GM18870 (cell line): Measurements from ENCODE around the gene NME7.
A peak's percentile ranks its signal among the peaks of the same experiment; 100 is the strongest.

Source experiments
- ATAC-seq: cut with Tn5 transposase; IDR thresholded peaks from one replicate; pipeline ENCODE4 v1.9.1; 2021; ENCODE audit warnings: moderate library complexity; ENCODE audit not compliant: unreplicated experiment

NME7 gene

DNA sequence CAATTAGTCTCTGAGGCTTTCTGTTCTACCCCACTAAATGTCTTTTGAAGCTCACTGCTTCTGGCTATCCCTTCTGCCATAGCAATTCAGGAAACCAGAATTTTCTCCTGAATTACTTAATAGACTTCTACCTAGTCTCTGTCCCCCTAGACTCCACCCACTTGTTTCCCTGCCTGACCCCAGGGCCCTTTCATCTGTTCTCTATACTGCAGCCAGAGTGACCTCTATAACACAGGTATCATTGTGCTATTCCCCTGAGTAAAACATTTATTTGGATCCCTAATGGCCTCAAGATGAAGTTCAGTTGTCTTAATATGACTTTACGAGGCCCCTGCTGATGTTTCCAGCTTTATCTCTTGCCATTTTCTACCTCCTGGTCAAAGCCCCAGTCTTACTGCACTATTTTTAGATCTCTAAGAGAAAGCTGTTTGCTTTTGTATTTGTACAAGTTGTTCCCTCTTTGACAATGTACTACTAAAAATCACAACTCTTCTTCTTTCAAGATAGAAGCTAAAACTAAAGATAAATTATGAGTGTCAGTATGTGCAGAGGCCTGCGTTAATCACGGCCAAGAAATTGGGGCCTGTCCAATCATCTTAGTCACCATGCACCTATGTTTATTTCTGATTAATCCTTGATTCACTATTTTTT lies 206.6 kb downstream of the NME7 start:
- ATAC-seq = no peak

DNA sequence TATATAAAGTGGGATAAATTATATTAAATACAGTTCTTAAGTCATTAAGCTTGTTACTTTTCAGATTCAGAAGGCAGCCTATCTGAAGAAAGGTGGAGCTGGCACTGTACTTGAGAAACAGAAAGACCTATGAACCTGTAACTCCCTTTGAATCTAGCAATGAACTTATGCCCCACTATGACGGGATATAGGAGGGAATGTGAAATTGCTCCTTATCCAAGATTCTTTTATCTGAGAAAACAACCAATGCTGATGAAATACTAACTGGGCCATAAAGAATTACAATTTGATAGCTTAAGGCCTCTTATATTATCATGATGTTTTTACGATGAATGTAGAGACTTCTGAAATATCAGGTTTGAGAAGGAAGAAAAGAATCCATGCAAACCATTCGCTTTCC lies 211.0 kb downstream of the NME7 start:
- no peak for ATAC-seq

DNA sequence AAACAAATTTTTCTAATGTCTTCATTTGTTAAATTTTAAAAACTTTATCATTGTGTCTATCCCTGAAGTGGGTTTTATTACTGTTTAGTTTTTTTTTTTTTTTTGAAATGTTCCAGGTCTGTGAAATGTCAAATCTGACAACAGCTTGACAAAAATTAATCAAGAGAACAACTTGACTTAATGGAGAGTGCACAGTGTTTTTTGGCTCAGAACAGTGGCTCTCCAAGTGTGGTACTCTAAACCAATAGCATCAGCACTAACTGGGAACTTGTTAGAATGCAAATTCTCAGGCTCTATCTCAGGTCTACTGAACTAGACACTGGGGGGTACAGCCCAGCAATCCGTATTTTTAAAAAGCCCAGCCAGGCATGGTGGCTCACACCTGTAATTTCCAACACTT lies 211.9 kb downstream of the NME7 start:
- ATAC-seq = no peak

DNA sequence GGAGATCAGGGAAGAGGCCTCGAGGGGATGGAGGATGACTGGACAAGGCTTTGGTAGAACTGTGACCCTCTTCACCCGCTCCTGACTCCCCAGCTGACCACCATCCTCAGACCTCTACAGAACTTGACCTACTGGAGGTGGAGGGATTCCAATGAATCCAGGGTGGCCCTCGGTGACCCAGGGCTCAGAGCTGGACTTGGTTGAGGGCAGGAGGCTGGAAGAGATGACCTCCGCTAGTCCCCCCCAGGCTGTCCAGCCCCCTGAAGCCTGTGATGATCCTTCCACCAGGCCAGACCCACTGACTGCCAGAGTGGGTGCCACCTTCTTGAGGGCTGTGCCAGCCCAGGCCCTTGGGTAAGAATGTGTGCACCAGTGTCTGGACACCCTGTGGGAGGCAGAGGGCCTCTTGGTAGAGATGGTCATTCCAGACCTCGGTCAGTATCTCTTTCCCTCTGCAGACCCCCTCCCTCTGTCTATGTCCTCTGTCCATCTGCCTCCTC lies 216.2 kb downstream of the NME7 start:
- ATAC-seq = no peak

DNA sequence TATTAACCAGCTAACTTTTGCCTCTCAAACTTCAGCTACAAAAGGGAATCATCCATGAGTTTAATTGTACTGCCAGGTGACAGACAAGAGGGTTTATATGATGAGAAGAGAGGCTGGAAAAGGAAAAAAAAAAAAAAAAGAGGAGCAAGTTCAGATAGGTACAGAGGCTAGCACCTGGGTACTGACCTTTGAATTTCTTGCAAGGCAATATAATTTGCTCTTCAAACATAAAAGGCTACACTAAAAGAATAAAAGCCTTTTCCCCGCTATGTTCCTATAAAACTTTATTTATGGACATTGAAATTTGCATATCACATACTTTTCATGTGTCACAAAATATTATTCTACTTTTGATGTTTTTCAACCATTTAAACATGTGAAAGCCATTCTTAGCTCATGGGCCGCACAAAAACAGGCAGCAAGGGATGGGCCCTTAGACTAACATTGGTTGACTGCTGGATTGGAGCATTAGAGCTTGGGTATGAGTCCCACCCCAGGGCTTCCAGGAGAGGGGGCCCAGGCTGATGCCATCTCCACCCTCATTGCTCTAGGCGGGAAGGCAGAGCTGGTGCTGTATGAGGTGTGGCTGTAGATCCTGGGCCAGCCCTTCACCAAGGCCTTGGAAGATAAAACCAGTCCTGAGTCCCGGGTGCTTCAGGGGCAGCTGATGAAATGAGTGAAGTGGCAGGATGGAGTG lies 216.8 kb downstream of the NME7 start:
- no peak for ATAC-seq

DNA sequence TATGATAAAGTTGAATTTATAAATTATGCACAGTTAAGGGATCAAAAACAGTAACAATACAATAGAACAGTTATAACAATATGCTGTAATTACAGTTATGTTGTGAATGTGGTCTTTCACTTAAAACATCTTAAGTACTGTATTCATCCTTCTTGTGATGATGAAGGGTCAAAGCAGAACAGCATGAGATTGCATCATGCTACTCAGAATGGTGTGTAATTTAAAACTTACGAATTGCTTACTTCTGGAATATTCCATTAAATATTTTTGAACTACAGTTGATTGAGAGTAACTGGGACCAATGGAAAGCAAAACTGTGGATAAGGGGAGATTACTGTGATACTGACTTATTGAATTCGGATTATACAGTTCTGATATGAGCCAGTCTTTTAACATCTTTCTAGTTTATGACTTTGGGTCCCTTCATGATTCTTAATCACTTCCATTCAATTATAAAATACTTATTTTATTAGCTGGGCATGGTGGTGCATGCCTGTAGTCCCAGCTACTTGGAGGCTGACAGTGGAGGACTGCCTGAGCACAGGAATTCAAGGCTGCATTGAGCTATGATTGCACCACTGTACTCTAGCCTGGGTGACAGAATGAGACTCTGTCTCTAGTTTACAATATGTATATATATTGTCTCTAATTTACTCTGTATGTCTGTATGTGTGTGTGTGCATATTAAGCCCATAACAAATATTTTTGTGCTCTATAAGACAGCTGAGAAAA lies 217.9 kb downstream of the NME7 start:
- no peak for ATAC-seq

DNA sequence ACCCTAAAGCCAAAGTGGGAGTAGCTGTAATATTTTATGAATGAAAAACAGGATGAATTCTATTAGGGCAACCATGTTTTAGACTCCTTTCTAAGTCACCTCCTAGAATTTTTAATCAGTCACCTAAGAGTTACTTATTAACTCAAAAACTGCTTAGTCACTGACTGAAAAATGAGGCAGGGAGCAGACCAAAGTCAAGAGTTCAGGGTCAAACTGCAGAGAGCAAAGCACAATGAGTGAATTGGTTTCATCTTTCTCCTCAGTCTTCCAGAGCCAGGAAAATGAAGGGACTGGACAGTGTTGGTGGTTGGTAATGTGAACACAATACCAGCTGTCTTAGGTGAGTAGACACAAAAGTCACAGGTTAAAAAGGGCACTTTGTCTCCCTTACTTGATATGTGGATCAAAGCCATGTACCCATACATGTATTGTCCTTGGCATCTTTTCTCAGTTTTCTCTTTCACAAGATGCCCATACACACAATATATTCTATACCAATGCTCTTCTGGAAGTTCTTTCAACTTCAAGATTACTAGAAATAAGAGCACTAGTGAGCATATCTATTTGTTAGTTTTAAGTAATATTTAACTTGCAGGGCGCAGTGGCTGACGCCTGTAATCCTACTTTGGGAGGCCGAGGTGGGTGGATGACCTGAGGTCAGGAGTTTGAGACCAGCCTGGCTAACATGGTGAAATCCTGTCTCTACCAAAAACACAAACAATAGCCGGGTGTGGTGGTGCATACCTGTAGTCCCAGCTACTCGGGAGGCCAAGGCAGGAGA lies 218.9 kb downstream of the NME7 start:
- no peak for ATAC-seq

DNA sequence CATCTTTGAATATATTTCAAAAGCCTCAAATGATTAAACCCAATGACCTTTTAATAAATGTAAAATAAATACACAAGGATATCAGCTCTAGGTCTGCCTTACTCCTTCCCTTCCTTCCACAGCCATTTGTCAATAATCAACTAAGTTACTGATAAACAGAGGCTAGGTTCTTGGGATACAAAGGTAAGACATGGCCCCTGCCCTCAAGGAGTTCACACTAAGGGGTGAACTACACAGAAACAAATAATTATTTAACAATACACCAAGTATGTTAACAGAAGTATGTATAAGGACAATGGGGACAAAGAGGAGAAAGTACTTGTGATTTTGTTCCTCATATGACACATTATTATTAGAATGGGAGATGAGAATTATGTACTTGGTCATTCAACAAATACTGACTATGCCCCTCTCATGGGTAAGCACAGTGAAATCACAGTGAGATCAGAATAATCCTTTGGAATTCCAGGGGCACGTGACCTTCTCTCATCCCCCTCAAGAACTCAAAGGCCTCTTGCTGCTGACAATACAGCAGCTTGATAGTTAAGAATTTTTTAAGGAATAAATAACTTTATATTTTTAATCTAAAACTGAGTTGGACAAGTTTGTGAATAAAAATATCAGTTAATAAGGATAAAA lies 220.9 kb downstream of the NME7 start:
- no peak for ATAC-seq

DNA sequence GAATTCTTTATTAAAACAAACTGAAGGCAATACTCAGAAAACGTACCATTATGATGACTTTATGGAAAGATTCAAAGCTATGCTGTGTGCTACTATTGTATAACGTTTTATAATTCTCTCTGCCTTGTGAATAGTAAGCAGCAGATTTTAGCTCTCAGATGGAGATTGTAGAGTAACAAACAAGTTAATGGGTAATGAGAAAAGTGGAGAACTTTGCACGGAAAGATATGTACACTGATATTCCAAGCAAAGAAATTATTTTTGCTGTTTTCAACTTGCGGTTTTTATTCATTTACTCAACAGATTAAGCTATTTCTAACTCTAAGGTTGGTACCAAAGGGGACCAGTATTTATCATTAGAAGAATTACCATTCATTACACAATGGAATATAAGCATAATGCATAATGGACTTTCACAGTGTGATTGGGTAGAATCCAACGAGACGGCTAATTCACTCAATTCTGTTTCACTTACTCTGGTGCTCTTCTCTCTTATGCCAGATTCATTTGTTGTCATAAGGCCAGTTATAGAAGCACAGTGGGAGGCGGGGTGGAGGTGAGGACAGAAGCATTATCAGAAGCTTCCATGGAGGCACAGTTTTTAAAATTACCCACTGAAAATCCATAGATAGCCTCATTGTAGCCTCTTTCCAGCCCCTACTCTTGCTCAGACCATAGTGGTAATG lies 222.5 kb downstream of the NME7 start:
- no peak for ATAC-seq

DNA sequence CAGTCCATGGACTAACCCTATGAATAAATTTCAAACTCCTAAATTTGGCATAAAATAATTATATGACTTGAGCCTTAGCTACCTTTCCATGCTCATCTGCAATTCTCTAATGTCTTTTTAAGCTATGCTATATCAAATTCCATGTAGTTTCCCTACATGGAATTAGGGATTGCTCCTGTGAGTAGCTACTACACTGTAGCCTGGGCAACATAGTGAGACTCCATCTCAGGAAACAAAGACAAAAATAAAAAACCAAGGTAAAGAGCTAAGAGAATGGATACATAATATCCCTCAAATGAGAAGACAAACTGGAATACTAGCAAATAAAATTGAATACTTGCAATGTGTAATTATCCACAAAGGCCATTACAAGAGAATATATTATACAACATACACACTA lies 223.6 kb downstream of the NME7 start:
- no peak for ATAC-seq

DNA sequence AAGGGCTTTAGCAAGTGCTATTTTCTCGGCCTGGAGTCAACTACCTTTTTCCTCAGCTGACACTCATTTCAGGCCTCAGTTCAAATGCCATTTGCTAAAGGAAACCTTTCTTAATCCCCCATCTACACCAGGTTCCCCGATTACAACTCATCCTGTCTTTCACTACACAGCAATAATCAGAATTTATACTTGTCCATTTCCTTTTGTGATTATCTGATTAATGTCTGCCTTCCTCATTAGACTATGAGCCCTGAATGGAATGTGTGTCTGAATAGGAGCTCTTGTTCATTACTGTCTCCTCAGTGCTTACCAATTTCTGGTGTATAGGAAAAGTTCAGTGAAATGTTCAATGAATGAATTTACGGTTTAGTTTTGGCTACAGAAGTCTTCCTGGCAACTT lies 224.3 kb downstream of the NME7 start:
- ATAC-seq = no peak

DNA sequence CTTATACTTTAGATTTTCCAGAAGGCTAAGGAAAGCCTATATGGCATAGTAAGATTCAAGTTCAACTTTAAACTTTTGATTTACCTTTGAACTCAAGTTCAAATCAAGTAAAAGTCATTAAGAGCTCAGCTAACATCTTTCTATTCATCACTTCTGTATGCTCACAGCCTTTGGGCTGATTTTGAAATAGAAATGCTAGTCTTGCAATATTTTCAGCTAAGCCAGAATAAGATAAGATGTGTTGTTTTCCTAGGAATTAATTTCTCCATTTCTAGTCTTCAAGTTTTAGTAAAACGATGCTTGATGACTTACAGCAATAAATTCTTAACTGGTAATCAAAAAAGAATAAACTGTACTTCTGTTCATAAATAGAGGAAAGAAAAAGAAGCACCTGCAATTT lies 225.5 kb downstream of the NME7 start:
- no peak for ATAC-seq

DNA sequence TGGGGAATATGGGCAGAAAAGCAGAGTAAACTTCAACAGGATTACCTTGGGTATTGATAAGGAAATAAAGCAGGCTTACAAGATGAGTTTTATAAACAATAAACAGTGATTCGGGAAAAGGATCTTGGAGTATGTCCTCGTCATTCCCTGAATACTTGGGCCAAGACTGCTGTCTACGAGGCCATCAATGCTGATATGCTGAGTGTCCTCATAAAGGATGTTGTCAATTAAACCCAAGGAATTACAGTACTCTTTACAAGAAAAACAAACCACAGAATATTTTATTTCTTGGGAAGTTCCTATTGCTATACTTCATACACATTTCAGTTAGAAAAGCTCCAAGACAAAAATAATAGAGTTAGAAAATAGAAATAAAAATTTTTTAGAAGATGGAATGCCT lies 226.2 kb downstream of the NME7 start:
- ATAC-seq = no peak

DNA sequence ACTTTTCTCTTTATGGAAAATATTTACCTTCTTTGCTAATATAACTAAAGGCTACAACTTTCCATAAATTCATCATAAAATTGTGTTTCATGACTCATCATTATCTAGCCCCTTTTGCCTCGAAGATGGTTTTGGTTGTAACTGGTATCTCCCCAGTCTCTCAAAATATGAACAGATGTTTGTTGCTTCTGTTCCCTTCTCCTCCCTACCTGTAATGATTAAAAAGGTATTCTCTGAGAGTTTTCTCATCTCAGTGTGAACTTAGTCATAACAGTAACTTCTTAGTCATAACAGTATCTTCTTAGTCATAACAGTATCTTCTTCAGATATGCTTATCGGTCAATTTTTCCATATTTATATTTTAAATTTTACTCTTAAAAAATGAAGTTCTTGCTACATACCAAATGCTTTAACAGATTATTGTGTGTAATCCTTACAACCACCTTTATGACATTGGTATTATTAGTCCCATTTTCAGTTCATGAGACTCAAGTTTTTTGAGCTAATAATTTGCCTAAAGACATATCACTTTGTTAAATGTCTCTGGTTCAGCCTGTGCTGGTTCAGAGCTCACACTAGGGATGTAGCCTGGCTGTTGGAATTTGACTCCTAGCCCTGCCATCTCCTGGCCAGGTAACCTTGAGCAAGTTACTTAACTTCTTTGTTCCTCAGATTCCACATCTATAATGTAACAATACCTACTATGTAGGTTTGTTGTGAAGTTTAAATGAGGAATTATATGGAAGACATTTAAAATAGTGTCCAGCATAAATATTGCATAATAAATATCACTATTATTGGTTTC lies 228.5 kb downstream of the NME7 start:
- peak; percentile 92 for ATAC-seq

DNA sequence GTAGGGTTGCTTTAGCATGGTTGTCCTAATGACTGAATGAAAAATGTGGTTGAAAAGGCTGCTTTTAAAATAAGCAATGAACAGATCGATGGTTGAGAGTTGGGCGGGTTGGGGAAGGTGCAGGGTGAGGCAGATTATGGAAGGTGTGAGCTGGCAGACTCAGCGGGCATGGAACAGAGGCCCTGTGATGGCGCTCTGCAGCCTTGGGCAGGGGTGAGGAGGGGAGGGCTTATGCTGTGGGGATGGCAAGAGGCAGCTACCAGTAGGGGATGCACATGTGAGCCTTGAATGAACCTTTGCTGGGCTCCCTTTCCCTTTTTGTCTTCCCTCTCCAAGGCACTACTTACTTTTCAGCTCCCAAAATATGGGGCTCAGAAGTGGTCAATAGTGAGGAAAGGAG lies 230.2 kb downstream of the NME7 start:
- ATAC-seq = no peak

DNA sequence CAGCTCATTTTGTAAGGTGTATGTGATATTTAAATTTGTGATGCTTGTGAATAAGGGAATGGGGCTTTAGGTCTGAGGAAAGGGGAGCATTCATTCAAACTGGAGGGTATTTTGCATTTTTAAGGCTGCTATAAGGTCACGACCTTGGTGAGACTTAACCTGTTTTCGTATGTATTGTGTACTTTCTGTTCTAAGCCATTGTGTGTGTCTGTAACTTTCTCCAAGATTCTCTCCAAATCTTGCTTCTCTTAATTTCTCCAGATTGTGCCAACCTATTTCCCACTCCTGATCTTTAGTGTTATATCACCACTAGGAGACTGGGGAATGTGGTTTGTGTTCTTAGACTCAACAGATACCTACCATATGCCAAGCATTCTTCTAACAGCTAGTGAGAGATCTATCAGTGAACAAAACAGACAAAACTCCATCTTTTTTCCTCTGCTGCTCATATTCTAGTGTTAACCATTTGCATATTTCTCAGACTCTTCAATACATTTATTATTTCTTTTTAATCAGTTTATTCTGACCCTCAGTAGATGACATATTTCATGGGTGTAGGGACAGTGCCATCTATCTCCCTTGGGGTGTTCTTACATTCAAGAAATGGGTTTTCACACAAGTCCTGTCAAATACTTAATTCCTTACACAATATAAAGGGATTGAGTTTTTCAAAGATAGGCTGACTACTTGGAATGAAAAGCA lies 233.6 kb downstream of the NME7 start:
- ATAC-seq = no peak

DNA sequence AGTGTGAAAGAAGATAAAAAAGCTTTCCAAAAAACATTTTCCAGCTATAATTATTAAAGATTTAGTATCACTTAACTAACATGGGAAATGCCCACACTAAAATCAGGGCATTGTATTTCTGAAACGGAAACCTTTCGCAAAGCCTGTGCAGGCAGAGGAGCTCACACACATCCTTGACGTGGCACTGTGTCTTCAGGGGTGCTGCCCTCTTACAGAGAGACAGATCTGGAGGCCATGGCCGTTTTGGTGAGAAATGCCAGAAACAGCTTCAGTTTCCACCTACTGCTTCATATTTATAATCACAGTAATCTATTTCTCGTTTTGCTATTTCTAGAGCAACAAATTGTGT lies 234.4 kb downstream of the NME7 start:
- ATAC-seq = no peak

DNA sequence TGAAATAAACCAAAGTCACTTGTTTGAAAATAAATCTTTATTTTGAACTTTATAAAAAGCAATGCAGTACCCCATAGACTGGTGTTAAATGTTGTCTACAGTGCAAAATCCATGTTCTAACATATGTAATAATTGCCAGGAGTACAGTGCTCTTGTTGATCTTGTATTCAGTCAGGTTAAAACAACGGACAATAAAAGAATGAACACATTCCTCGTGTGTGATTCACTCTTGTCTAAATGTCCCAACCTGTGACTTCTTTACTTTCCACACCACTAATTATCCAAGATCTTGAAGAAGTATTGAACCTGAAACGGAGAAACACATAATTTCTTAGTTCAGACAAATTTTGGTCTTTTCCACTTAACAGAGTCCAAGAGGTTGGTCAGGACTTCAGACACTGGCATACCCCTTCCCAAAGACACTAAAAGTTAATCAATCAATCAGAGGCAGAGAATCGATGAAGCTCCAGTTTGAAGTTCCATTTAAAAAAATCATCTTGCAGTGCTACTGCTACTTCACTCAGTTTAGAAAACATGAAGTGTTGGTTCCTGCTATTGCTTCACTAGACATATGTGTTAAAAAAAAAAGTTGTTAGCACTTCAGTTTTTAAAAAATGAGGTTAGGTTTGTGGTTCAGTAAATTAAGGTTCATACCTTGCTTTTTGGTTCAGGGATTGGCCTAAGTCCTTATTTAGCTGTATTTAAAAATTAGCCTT lies 234.9 kb downstream of the NME7 start:
- no peak for ATAC-seq
